ENCODE measurements around the gene MTURN.

MTURN gene

DNA sequence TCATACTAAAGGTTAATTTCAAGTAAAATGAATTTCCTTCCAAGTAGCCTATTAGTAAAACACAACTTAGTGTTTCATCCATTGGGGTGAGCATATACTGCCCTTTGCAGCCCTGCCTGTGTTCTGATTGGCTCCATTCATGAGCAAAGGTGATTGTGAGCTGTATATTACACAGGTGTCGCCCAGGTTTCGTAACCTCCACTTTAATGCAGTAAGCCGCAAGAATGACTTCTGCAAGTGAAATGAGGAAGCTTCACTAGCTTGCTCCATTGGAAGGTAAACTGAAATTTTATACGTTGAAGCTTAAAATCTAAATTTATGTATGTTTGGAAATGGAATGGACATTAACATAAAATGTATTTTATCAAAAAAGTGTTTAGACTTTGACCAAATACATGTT lies 24.4 kb downstream of the MTURN start:
- in situ Hi-C loops (cut with HindIII; ENCODE audit: low sequenced_read_pairs) = no loop called here

DNA sequence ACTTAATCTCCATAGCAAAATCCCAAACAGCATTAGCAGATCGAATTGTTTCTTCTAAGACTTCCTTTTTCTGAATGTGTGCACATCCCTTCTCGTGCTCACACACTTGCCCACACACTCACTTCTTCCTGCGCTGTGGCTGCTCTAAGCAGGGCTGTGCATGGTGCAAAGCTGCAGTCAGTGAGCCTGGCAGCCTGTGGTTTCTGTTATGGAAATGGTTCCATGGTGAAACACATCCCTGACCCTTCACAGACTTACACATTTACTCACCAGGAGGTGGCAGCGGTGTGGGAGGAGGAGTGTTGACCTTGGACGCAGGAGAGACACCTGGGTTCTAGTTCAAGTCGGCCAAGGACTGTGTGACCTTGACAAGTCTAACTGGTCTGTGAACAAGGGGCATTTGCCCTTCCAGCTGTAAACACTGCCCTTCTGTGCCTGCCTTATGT lies 24.9 kb downstream of the MTURN start:
- in situ Hi-C loops (cut with HindIII; ENCODE audit: low sequenced_read_pairs) = no loop called here

DNA sequence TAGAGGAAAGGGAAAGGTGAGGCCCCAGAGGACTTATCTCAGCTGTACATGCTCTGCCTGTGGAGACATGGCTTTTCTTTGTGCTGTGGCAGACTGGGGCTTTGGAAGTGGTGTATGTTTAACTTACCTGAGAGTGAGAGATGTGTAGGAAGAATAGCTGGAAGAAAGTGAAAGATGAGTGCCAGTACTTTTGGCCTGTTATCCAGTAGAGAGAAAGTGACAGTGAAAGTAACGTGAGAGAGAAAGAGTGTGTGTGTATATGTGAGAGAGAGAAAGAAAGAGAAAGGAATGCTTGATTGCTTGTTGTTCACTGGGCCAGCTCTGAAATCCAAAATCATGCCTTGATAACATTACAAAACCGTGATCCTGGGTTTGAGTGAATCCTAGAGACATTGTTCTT lies 25.5 kb downstream of the MTURN start:
- in situ Hi-C loops (cut with HindIII; ENCODE audit: low sequenced_read_pairs) = no loop called here

DNA sequence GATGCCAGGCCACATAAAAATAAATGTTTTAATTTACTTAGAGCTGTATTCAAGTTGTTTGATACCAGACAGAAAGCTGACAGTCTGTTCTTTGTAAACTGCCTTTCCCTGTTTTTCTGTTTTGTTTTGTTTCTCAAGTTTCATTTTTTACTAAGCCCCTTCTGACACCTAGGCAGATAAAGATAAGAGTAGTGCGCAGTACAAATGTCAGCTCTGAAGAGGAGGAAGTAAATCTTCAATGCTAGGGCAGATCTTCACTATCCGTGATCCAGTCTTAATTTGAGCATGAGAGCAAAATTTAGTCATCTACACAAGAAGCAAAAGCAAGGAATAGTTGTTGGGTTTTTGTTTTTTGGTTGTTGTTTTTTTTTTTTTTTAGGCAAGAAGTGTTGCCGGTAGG lies 27.3 kb downstream of the MTURN start:
- in situ Hi-C loops (cut with HindIII; ENCODE audit: low sequenced_read_pairs) = no loop called here

DNA sequence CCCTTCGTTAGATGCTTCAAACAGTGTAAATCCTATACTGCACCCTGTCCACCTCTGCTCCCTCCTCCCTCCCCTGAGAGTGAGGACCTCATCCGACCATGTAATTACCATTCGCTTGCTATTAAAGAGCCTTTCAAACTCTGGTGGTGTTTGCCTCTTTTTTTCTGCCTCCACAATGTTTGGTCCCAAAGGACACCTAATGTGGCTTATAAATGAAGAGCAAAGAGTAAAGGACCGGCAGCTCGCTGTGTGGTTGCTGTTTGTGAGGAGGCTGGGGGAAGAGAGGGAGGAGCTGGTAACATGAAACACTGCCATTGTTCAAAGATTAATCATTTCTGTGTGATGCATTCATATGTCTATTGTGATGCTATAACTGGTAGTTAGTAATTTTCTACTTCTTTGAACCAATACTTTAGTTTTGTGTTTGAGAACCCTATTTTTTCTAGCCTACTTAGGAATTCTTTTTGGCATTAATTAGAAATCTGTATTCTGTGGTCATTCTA lies 27.9 kb downstream of the MTURN start:
- in situ Hi-C loops (cut with HindIII; ENCODE audit: low sequenced_read_pairs) = no loop called here

DNA sequence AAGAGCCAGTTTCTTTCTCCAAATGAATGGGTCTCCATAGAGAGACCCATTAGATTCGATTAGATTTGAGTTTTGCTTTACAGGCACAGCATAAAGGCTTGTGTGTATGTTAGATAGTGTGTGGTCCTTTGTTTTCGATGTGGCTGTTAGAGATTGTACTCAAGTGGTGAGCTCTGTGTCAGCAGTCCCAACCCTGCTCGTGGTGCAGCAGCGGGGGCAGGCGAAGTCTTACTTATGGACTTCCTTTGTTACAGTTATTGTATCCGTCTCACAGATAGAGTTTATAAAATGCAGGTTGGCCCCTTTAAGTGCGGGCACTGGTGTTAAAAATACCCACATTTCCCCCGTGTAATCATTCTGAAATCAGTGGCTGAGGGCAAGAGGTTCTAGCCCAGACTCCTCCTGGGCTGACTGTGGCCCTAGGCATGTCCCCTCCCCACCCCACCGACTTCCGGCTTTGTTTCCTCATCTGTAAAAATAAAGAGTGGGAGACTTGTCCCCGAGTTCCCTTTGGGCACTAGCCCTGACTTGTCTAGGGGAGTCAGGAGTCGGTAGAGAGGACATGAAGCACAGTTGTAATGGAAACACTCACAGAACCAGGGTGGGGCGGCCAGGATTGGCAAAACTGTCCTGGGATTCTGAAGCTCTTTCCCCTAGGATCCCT lies 28.6 kb downstream of the MTURN start:
- in situ Hi-C loops (cut with HindIII; ENCODE audit: low sequenced_read_pairs) = no loop called here

DNA sequence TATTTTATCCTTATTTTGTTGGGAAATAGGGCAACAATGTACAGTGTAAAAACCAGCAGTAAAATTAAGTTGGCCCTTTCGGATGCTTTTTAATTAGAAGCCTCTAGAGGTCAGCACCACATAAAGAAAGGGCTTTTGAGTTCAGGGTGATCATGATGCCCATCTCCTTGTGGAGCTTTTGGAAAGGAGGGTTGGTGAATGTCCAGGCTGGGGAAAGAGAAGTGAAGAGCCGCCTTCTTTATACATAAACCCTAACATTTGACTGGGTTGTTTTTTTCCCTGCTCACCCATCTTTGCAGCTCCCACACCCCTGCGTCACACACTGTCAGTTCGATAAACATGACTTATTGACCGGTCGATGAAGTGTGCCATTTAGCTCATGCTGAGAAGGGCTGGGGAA lies 29.8 kb downstream of the MTURN start:
- in situ Hi-C loops (cut with HindIII; ENCODE audit: low sequenced_read_pairs) = no loop called here

DNA sequence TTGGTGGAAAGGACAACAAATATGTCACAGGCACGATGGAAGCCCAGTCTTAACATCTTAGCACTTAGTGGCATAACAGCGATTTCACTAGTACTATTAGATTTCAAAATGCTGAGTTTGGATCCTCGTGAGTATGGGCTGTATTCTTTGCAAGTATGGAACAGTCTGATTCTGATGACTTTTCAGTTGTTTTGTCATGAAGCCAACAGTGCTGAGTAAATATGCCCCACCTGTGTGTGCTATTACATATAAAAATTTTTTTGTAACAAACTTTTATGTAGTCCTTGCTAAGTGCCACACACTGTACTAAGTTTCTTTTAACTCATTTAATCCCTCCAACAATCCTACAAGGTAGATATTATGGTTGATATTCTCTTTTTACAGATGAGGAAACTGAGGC lies 30.8 kb downstream of the MTURN start:
- in situ Hi-C loops (cut with HindIII; ENCODE audit: low sequenced_read_pairs) = no loop called here

DNA sequence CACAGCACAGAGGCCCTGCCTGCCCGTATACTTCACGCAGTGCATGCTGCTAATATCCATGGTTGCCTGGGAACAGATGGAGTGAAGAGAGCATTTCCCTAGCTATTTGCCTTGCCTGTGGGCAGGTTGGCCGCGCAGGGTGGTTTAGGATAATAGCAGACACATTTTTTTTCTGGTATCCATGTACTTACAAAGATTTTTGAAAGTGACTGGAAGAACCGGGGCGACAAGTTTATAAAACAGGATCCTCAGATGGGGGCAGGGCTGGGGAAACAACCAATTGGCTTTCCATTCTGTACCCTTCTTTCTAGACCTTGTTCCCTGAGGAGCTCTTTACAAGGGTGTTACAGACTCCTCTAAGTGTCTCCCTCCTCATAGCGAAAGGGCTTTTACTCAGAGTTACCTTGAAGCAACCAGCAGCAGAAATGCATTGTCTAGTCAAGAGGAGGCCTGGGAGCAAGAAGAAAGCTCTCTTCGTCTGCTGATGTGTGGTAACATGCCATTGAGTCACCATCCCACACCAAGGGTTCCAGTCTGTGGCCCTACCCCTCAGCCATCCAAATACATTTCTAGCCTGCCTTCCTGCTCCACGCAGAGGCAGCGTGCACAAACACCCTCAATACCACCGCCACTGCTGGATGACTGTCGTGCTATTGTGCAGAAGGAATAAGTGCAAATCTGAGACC lies 31.5 kb downstream of the MTURN start:
- in situ Hi-C loops (cut with HindIII; ENCODE audit: low sequenced_read_pairs) = no loop called here

DNA sequence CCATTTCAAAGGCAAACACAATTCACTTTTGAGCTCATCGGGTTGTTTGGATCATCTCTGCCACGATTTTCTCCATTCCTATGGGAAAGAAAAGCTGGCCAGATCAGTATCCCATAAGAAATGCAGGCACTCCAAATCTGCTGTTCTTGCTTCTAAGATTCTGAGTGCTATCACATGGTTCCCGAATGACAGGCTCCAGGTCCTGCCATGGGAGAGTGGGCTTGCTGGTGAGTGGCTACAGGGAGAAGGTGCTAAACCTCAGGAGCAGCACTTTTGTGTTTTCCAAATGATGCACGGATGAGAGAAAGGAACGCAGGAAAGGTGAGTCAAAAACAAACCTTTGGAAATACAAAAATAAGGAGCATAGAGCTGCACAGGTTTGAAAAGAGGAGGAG lies 32.1 kb downstream of the MTURN start:
- in situ Hi-C loops (cut with HindIII; ENCODE audit: low sequenced_read_pairs) = no loop called here

DNA sequence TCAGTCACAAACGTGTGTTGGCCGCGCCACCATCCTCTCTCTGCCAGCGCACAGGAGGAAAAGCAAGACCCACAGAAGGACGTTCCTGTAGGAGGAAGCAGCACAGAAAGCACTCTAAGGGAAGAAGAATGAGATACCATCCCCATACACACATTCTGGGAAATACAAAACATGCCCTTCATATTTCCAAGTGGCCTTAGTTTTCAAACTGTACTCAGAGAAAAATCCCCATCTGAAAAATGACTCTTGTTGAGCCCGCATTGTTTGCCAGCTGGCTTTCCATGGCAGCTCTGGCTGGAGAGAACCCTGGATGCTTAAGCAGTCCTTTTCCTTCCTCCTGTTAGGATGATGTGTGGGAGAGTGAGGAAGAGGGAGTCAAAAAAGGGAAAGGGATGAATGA lies 33.1 kb downstream of the MTURN start:
- in situ Hi-C loops (cut with HindIII; ENCODE audit: low sequenced_read_pairs) = no loop called here

DNA sequence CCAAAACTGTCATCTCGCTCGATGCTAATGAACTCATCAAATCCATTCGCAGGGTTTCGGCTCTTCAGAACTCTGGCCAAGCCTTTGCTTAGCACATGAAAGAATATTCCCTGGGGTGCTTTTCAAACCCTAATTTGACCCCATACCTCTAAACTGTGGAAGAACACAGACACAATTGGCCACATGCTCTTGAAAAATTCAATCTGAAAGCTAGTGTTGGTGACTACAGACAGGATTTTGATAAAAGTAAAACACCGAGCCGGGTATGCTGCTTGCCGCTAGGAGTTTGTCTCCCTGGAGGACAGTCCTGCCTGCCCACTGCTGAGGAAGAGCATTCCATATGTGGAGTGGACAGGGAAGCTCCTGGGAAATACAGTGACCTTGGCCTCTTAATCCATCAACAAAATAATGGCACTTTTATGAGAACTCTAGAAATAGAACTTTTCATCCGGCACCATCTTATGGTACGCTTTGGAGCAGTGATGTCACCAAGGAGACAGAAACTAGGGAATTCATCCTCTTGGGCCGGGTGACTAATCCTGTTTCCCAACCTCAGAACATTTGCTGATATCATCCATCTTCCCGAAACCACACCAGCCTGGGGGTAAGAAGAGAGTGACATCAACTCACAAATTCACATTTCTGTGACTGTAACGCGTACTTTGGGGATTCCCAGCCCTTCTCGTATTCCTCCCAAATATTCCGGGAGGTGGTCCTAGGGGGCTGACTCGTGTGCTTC lies 34.2 kb downstream of the MTURN start:
- in situ Hi-C loops (cut with HindIII; ENCODE audit: low sequenced_read_pairs) = no loop called here

DNA sequence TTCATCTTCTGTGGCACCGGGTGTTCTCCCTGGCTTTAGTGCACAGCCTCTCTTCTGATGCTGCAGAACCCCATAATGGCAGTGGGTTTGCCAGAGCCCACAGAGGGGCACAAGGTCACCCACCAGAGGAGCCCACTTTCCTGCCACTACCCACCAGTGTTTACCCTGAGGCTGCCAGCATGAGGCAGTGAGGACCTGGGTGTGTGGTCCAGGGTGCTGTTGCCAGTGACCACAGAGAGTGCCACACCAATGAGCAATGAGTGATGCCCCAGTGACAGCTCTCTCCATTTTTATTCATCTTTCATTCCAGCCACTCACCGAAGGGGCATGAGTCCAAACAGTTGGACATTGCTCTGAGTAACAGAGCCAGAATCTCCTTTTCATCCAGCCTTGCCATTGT lies 34.8 kb downstream of the MTURN start:
- in situ Hi-C loops (cut with HindIII; ENCODE audit: low sequenced_read_pairs) = no loop called here

DNA sequence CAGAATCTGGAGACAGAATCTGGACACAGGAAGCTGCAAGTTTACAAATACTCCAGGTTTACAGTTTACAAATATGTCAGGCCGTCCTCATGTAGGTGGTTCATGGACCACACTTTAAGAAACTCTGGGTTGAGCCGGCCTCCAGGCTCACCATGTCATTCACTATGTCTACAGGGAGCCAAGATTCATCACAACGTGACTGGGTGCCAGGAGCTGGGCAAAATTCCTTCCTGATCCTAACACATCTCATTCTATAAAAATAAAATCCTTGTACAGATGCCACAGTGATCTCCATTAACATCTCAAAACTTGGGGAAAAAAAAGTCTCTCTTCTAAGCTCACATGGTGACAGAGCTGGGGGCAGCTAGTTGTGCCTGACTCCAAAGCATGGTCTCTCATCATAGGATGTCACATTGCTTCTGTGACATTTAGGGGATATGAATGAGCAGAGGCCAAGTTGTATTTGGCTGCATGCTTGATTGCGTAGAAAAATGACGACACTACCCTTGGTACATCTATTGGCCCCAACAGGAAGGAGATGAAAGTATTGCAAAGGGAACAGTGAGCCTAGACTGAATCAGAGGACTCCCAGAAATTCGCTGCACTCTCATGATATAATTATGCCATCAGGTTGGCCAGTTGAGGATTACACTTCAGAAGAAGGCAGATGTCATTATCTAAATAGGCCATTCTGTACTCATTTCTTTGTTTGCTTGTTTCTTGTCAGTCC lies 35.9 kb downstream of the MTURN start:
- in situ Hi-C loops (cut with HindIII; ENCODE audit: low sequenced_read_pairs) = no loop called here

DNA sequence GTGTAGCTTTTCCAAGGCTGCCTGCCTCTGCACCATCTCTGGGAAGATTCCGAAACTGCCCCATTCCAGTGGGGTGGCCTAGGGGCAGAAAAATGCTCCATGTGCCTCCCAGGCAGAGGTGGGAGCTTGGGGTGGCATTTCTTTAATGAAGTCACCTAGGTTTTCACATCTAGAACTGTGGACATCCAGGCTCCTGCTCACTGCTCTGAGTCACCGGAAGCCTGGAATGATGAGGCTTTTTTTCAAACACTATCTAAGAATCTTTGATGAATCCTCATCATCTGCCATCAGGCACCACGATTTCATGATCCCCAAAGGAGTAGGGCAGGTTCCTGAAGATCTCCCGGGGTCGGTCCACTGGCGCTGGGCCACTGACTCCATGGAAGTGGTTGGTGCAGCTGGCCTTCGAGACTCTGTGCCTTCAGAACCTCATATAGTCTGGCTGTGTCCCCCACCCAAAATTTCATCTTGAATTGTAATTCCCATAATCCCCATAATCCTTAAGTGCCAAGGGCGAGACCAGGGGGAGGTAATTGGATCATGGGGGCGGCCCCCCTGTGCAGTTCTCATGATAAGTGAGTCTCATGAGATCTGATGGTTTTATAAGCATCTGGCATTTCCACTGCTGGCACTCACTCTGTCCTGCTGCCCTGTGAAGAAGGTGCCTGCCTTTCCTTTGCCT lies 37.1 kb downstream of the MTURN start:
- in situ Hi-C loops (cut with HindIII; ENCODE audit: low sequenced_read_pairs) = no loop called here

DNA sequence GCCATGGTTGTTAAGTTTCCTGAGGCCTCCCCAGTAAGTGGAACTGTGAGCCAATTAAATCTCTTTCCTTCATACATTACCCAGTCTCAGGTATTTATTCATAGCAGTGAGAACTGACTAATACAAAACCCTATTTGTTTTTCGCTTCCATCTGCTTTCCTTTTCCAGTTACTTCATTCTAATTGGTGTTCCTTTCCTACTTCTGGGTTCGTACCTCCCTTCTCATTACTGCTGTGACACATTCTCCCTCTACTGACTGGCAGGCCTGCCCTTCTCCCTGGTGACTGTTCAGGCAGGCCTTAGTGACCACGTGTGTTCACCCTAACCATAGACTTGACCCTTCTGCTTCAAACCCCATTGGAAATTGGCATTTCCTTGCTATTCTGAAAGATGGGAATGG lies 37.7 kb downstream of the MTURN start:
- in situ Hi-C loops (cut with HindIII; ENCODE audit: low sequenced_read_pairs) = no loop called here

DNA sequence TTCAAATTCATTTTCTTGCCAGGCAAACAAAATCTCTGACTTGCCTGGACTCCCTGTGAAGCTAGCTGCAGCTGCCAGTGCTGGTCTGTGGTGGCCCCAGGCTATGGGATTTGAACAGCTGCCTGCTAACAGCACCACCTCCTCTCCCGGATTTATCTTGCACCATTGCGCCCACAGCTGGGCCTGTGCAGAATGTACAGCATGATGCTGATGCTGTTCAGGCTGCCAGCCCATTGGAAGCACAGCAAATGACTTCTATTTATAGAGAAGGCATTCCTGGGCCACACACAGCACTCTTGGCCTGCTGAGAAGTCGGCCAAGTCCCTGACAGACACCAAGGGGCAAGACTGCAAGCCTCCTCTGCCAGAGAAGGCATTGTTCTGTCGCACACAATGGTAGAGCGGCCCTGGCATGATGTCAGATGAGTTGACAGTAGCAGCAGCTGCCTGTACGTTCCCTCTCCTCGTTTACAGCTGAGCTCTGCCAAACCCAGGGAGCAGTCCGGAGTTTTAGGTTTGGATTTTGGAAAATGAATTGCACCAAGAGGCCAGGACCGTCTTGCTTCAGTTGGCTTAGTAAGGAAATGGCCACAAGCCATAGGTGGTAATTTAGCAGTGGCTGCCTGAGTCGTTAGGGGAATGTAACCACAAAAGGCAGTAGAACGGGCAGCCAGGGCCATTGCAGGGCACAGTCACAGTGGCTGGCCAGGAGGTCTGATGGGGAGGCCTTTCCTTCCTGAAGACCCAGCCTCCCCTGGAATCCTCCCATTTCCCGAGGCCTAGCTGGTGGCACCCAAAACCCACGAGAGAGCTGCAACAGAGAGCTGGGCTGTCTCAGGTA lies 38.5 kb downstream of the MTURN start:
- in situ Hi-C loops (cut with HindIII; ENCODE audit: low sequenced_read_pairs) = no loop called here

DNA sequence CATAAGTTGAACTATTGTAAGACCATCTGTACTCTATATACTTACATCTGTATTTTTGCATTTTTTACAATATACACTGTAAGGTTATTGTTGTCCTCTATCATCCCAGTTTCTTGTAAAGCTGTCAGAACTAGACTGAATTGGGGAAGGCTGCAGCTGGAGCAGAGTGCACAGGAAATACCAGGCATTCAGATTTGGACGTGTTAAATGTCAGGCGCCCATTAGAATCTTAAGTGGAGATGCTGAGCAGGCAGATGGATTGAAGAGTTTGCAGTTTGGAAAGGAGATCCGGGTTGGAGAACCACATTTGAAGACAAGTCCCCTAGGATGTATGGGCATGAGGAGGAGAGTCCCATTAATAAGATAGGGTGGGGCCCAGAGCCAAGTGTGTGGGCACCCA lies 40.4 kb downstream of the MTURN start:
- in situ Hi-C loops (cut with HindIII; ENCODE audit: low sequenced_read_pairs) = no loop called here

DNA sequence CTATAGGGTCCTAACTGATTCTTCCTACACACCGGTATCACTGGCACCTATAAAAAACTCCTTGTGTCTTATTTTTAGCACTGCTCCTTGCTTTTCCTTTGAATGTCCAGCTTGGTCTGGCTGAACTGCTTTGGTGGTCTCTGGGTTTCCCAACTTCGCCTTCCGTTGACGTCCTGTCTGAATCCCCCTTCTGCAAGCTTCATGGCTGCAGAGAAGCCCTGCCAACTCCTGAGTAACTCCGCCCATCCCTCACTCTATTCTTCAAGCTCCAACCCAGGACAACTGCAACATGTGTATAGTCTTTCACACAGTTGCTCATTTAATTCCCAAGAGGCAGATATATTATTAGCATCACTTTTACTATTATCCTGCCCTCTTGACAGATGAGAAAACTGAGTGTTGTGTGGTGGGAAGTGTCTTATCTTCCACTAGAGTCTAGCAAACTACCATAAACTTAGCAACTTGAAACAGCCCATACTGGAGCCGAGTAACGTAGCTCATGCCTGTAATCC lies 40.9 kb downstream of the MTURN start:
- in situ Hi-C loops (cut with HindIII; ENCODE audit: low sequenced_read_pairs) = no loop called here

All from DLD1 (cell line).